Effector memory CD8-positive, alpha-beta T cell (primary cell): ENCODE results near the gene TRAP1.

Source experiments
- ATAC-seq: fragments of 150-1000 bp; cut with Tn5 transposase; replicated peaks from 2 replicates; pipeline ENCODE4 v1.10.0; 2021; ENCODE audit warnings: mild to moderate bottlenecking, moderate library complexity
- DNase-seq, 3 experiments: peaks; one replicate each; pipeline ENCODE4 v3.0.0; 2021
- H3K27ac Mint-ChIP-seq, 2 donors: one replicate each; pipeline ENCODE4 v1.8.0; 2022; ENCODE audit warnings: mild to moderate bottlenecking in 2 of 2, mixed read lengths in 2 of 2, moderate library complexity in 2 of 2
- H3K27me3 Mint-ChIP-seq, 2 donors: one replicate each; pipeline ENCODE4 v1.8.0; 2022; ENCODE audit warnings: mixed read lengths in 2 of 2
- H3K36me3 Mint-ChIP-seq: one replicate; pipeline ENCODE4 v1.8.0; 2022; ENCODE audit warnings: mild to moderate bottlenecking, moderate library complexity, mixed read lengths; ENCODE audit not compliant: insufficient read depth
- H3K4me1 Mint-ChIP-seq, 2 donors: one replicate each; pipeline ENCODE4 v1.8.0; 2022; ENCODE audit warnings: low read depth in 2 of 2, mixed read lengths in 2 of 2
- H3K4me3 Mint-ChIP-seq, 2 donors: one replicate each; pipeline ENCODE4 v1.8.0; 2022; ENCODE audit warnings: mild to moderate bottlenecking in 2 of 2, mixed read lengths in 2 of 2, moderate library complexity in 2 of 2
- H3K9me3 Mint-ChIP-seq, 2 donors: one replicate each; pipeline ENCODE4 v1.8.0; 2022; ENCODE audit warnings: mixed read lengths in 2 of 2

TRAP1 gene

DNA sequence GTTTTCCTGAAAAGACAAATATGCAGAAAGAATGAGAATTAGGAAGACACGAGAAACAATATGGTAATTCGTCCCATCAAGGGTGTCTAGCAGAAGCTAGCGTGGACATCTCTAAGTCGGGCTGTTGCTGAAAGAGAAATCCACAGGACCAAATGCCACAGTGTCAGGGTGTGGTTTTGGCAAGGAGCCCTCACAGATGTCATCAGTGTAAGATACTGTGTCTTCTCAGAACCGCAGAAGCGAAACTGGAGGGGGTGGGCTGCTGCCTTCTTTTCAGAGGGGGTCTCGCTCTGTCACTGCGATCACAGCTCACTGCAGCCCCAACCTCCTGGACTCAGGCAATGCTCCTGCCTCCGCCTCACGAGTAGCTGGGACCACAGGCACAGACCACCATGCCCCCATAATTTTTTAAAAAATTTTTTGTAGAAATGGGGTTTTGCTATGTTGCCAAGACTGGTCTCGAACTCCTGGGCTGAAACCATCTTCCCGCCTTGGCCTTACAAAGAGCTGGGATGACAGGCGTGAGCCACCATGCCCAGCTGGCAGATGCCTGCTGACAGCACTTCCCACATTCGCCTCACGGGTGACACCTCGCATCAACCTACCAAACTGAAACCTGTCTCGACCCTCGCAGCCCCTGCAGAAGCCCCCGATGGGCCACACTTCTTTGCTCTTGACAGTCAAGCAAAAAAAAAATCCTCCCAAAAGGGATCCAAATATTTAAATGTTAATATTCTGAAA is 26.2 kb downstream of the TRAP1 start:
- H3K27me3 Mint-ChIP-seq: no peaks in the 10 kb centered on the region
- H3K9me3 Mint-ChIP-seq: no peaks in the 10 kb centered on the region
- ATAC-seq: no peak
- no peak for DNase-seq
- no peak overlapping the region for H3K27ac Mint-ChIP-seq
- peak overlapping the region; percentile 50 to 63 for H3K4me3 Mint-ChIP-seq
- peaks cover 17% of the 10 kb centered on the region for H3K36me3 Mint-ChIP-seq
- peaks cover 7 to 11% of the 10 kb centered on the region in 2 donors for H3K4me1 Mint-ChIP-seq

DNA sequence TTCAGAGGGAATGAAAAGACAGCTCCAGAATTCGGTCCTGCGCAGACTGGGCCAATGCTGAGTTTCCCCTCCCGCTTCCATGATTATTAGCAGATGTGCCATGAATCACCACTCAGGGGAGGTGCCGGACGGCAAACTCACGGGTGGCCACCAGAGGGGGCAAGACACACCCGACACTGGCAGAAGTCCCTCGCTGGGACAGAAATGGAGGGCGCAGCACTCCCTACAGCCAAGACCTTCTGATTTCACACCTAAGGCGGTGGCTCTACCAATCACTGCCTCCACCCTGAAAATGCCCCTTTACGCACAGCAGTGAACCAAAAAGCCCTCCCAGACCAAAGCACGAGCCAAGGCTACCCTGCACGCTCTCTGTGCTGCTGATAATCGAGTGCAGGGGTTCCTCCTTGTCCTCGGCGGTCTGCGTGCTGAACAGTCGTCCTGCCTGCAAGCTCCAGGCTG is 26.8 kb downstream of the TRAP1 start:
- peak overlapping the region; percentile 50 to 63 for H3K4me3 Mint-ChIP-seq
- DNase-seq (peak; percentile 78 to 83 (median 78)), ATAC-seq (peak; percentile 99)
- H3K27me3 Mint-ChIP-seq: no peaks in the 10 kb centered on the region
- H3K36me3 Mint-ChIP-seq: peaks cover 24% of the 10 kb centered on the region
- peaks cover 7 to 9% of the 10 kb centered on the region in 2 donors for H3K4me1 Mint-ChIP-seq
- H3K27ac Mint-ChIP-seq: no peak overlapping the region
- no peaks in the 10 kb centered on the region for H3K9me3 Mint-ChIP-seq

DNA sequence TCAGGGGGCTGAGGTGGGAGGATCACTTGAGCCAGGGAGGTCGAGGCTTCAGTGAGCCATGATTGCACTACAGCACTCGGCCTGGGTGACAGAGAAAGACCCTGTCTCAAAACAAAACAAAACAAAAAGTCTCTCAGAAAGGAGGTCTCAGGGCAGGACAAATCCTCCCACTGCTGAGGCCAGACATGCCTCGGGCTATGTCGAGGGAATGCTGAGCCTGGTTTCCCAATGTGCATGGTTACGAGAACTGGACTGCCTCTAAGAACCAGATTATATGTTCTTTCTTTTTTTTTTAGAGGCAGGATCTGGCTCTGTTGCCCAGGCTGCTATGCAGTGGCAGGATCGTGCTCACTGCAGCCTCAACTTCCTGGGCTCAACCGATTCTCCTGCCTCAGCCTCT is 27.6 kb downstream of the TRAP1 start:
- H3K36me3 Mint-ChIP-seq: peaks cover 26% of the 10 kb centered on the region

GRCh38 chr16:3687792-3688191 is 29.5 kb downstream of the TRAP1 start:
- Mint-ChIP-seq H3K4me1 (peaks cover 6 to 7% of the 10 kb centered on the region in 2 donors), H3K27ac (peak overlapping the region in 1 of 2 donors; percentile 10), H3K9me3 (no peaks in the 10 kb centered on the region), H3K36me3 (peaks cover 30% of the 10 kb centered on the region), H3K27me3 (no peaks in the 10 kb centered on the region), H3K4me3 (no peak overlapping the region)
- DNase-seq (no peak), ATAC-seq (no peak)

More for the DNA sequence above, 27.6 kb downstream of the TRAP1 start:
- Mint-ChIP-seq H3K27ac (no peak overlapping the region), H3K4me3 (no peak overlapping the region), H3K4me1 (peaks cover 6 to 7% of the 10 kb centered on the region in 2 donors), H3K27me3 (no peaks in the 10 kb centered on the region), H3K9me3 (no peaks in the 10 kb centered on the region)
- DNase-seq: no peak
- ATAC-seq: no peak

- Mint-ChIP-seq H3K36me3 (peaks cover 37% of the 10 kb centered on the region), H3K27ac (no peak overlapping the region)
- no peak for ATAC-seq
These were observed 30.3 kb downstream of the TRAP1 start for GRCh38 chr16:3687021-3687420.

GRCh38 chr16:3681206-3681605 is 36.1 kb downstream of the TRAP1 start:
- DNase-seq: no peak
- Mint-ChIP-seq H3K27me3 (no peaks in the 10 kb centered on the region), H3K4me3 (no peak overlapping the region), H3K27ac (no peak overlapping the region), H3K4me1 (no peaks in the 10 kb centered on the region), H3K36me3 (peaks cover 36% of the 10 kb centered on the region), H3K9me3 (no peaks in the 10 kb centered on the region)
- ATAC-seq: no peak

More at GRCh38 chr16:3687021-3687420, 30.3 kb downstream of the TRAP1 start:
- Mint-ChIP-seq H3K9me3 (no peaks in the 10 kb centered on the region), H3K4me3 (no peak overlapping the region), H3K4me1 (peaks cover 6 to 7% of the 10 kb centered on the region in 2 donors), H3K27me3 (no peaks in the 10 kb centered on the region)
- DNase-seq: no peak

DNA sequence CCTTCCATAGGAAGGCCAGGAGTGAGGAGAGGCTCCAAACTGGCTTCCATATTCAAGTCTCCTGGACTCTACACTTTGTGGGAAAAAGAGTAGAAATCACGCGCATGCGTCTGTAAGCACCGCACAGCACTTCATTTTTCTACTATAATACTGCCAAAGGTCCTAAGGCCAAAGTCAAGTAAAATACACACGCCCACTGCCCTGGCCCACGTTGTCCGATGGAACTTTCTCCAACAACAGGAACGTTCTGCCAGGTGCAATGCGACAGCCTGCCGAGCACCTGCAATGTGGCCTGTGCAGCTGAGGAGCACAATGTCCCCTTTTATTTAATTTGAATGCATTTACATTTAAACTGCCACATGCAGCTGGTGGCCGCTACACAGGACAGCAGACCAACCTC is 39.3 kb downstream of the TRAP1 start:
- Mint-ChIP-seq H3K27me3 (no peaks in the 10 kb centered on the region), H3K4me1 (no peaks in the 10 kb centered on the region), H3K27ac (no peak overlapping the region), H3K36me3 (peaks cover 32% of the 10 kb centered on the region), H3K4me3 (no peak overlapping the region), H3K9me3 (no peaks in the 10 kb centered on the region)
- DNase-seq (no peak), ATAC-seq (no peak)

- Mint-ChIP-seq H3K4me1 (peaks cover 3 to 4% of the 10 kb centered on the region in 2 donors), H3K4me3 (no peak overlapping the region), H3K27me3 (no peaks in the 10 kb centered on the region), H3K36me3 (peaks cover 26% of the 10 kb centered on the region), H3K27ac (no peak overlapping the region), H3K9me3 (no peaks in the 10 kb centered on the region)
- DNase-seq: no peak
- ATAC-seq: no peak
These were observed 41.7 kb downstream of the TRAP1 start for GRCh38 chr16:3675601-3676130.

DNA sequence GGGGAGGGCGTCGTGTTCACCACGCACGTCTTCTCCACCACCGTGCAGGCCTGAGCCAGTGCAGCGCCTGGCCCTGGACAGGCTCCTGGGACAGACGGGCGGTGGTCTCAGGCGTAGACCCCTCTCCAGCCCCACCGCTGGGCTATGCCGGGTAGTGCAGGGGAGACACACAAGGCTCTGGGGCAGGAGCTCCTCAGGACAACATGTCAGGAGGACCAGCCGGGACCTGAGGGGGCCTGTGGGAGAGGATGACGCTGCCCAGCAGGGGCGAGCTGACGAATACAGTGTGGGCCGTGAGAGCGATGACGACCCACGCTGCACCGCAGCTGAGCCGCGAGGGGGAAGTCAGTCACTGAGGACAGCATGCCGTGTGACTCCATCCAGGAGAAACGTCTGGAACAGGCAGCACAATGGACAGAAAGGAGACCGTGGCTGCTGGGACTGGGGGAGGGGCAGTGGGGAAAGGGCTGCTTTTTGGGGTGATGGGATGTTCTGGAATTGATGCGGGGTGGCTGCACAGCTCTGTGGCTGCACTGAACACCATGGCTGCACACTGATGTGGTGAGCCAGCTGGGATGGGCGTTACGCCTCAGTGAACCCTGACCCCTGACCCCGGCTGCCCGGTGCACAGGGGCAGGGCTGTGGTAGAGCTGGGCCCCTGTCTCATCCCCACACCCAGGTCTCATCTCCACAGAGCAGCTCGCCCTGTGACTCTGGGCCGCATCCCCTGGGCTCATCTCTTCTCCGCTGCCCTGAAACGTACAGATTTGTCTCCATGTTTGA is 42.6 kb downstream of the TRAP1 start:
- Mint-ChIP-seq H3K4me1 (peaks cover 3 to 6% of the 10 kb centered on the region in 2 donors), H3K9me3 (no peaks in the 10 kb centered on the region), H3K4me3 (peak overlapping the region in 1 of 2 donors; percentile 12), H3K27me3 (no peaks in the 10 kb centered on the region), H3K27ac (no peak overlapping the region), H3K36me3 (peaks cover 26% of the 10 kb centered on the region)
- ATAC-seq (no peak), DNase-seq (no peak)

DNA sequence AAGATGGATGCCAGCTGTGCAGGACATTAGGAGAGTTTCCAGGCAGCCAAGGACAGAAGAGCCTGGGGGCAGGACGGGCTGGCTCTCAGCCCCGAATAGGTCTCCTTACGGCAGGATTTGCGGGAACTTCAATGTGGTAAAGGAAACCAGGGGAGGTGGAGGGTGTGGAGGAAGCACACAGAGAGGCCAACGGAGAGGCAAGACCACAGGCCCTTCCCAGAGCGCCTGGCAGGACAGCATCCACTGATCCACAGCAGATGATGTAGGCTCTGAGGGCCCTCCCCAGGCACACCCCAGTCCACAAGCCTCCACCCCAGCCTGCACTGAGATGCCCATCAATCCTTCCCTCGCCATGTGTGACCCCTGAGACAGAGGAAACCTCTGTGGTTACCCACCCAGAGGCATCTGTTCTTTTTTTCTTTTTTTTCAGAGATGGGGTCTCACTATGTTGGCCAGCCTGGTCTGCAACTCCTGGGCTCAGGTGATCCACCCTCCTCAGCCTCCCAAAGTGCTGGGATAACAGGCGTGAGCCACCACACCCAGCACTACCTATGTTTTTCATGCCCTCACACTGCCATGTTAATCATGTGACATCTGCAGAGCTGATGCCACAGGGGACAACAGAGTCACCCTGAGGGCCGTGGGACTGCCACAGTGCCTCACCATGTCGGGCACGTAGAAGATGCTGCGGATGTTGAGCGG is 43.5 kb downstream of the TRAP1 start:
- H3K9me3 Mint-ChIP-seq: no peaks in the 10 kb centered on the region
- H3K36me3 Mint-ChIP-seq: peaks cover 23% of the 10 kb centered on the region
- H3K27ac Mint-ChIP-seq: peak overlapping the region in 1 of 2 donors; percentile 73
- H3K4me1 Mint-ChIP-seq: peaks cover 8 to 10% of the 10 kb centered on the region in 2 donors
- H3K27me3 Mint-ChIP-seq: no peaks in the 10 kb centered on the region
- H3K4me3 Mint-ChIP-seq: no peak overlapping the region
- no peak for ATAC-seq
- DNase-seq: no peak

GRCh38 chr16:3673201-3673600 is 44.1 kb downstream of the TRAP1 start:
- Mint-ChIP-seq H3K4me1 (peaks cover 9 to 10% of the 10 kb centered on the region in 2 donors), H3K9me3 (no peaks in the 10 kb centered on the region), H3K4me3 (no peak overlapping the region), H3K27me3 (no peaks in the 10 kb centered on the region), H3K36me3 (peaks cover 19% of the 10 kb centered on the region), H3K27ac (peak overlapping the region in 1 of 2 donors; percentile 73)
- no peak for DNase-seq
- no peak for ATAC-seq

DNA sequence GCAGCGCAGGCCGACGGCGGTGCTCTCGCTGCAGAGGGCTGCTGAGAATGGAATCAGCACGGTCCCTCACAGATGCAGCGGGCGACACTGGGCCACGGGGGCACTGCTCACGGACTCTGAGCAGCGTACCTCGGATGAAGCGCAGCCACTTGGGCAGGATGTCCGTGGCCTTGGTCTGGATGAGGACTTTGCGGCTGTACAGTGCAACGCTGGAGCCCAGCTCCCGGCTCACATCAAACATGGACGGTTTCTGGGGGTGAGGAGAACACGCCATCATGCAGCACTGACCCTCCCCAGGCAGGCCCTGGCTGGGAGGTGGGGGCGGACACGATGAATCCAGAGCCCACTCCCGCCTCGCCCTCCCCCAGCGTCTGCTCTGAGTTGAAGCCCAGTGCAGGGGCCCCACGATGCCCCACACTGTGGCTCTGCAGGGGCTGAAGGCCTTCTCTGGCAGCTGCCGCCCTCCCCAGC is 44.7 kb downstream of the TRAP1 start:
- ATAC-seq: no peak
- Mint-ChIP-seq H3K4me3 (no peak overlapping the region), H3K27me3 (no peaks in the 10 kb centered on the region), H3K9me3 (no peaks in the 10 kb centered on the region), H3K27ac (no peak overlapping the region), H3K4me1 (peaks cover 9 to 10% of the 10 kb centered on the region in 2 donors), H3K36me3 (peaks cover 13% of the 10 kb centered on the region)
- DNase-seq: no peak

DNA sequence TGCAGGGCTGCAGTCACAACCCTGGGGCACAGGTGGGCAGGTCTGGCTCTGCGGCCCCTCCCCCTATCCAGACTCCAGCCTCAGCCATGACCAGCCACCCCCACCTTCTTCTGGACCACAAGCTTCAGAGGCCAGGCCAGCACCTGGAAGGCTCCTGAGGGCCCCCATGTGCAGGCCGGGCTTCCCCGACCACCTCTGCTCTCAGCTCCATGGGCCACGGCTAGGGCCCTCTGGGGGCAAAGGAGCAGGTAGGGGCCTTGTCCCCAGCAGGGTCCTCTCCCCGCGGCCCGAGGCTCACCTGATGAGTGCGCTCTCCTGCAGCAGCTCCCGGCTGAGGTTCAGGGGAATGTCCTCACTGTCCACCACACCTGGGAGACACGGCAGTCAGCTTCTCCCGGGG is 45.9 kb downstream of the TRAP1 start:
- DNase-seq: no peak
- peaks cover 10 to 11% of the 10 kb centered on the region in 2 donors for H3K4me1 Mint-ChIP-seq
- peaks cover 11% of the 10 kb centered on the region for H3K36me3 Mint-ChIP-seq
- ATAC-seq: no peak
- H3K4me3 Mint-ChIP-seq: no peak overlapping the region
- H3K27me3 Mint-ChIP-seq: no peaks in the 10 kb centered on the region
- H3K27ac Mint-ChIP-seq: peak overlapping the region in 1 of 2 donors; percentile 83
- no peaks in the 10 kb centered on the region for H3K9me3 Mint-ChIP-seq
